ENCODE data around the gene ATOH8. TPM values are rescaled to one million over a fixed set of nuclear protein-coding genes. Genes with fewer than 3 reads are reported as not detected.

Gene ATOH8
- total RNA-seq, 1 experiment from 2014 or later = 0.20 TPM

DNA sequence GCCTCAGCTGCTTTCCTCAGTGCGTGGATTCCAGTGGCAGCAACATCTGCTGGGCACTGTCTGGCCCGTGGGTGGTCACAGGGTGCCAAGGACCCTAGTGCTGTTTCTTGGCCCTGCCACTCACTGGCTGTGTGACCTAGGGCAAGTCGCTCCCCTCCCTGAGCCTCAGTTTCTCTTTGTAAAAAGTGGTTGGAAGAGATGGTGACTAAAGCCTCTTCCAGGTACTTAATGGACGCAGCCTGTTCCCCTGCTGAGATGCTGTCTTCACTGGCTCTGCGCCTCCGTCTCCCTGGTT, 42.2 kb downstream of the ATOH8 start:
- Mint-ChIP-seq H3K4me3 (no peak overlapping the region), H3K27ac (0 out of 7 replicates have a peak overlapping the region, but pooled peaks of 1 of the 3 experiments have one; percentile 41), H3K27me3 (ENCODE audit: low read depth) (peaks cover 40% of the 10 kb centered on the region), H3K4me1 (peaks cover 4 to 9% of the 10 kb centered on the region in 2 experiments; a peak in 3 of 4 replicates), H3K36me3 (ENCODE audit: insufficient read depth in 1 of 3, low read depth in 3 of 3) (no peaks in the 10 kb centered on the region), H3K9me3 (no peaks in the 10 kb centered on the region)
- H3K56ac ChIP-seq (ENCODE audit: insufficient read length, low read depth, low read length) = no peak overlapping the region
- H2BK120ac ChIP-seq (ENCODE audit: low read depth, low read length, poor library complexity, severe bottlenecking) = no peak overlapping the region
- no peak overlapping the region for H3K23ac ChIP-seq (ENCODE audit: insufficient read length, low read depth, low read length)
- H2BK5ac ChIP-seq (ENCODE audit: insufficient read length, low read length) = no peak overlapping the region
- no peaks in the 10 kb centered on the region for H3K9me3 ChIP-seq (ENCODE audit: control insufficient read depth, low read depth, low read length)
- no peak overlapping the region for H2BK15ac ChIP-seq (ENCODE audit: low read depth, low read length)
- H3K23me2 ChIP-seq (ENCODE audit: insufficient read length, low read depth, low read length, poor library complexity, severe bottlenecking) = no peaks in the 10 kb centered on the region
- no peak overlapping the region for H2AFZ ChIP-seq (ENCODE audit: low read length)
- no peak overlapping the region for H3K27ac ChIP-seq (ENCODE audit: insufficient read length, low read depth, low read length)
- no peaks in the 10 kb centered on the region for H3K79me2 ChIP-seq (ENCODE audit: insufficient read depth, low read length)
- no peak overlapping the region for H3T11ph ChIP-seq (ENCODE audit: low read length)
- no peaks in the 10 kb centered on the region for H3K4me1 ChIP-seq (ENCODE audit: insufficient read depth, low read length)
- H3K27me3 ChIP-seq (ENCODE audit: insufficient read depth, low read length) = no peaks in the 10 kb centered on the region; the same call in 1 of the 2 replicates
- H3K4me2 ChIP-seq (ENCODE audit: insufficient read depth, insufficient read length, low read length) = no peak overlapping the region
- H4K91ac ChIP-seq (ENCODE audit: insufficient read length, low read depth, low read length) = no peak overlapping the region
- no peak for DNase-seq
- H3K4ac ChIP-seq (ENCODE audit: low read depth, low read length) = no peak overlapping the region
- H4K20me1 ChIP-seq (ENCODE audit: control insufficient read depth, insufficient read depth, insufficient read length) = no peaks in the 10 kb centered on the region
- no peak overlapping the region for H2BK20ac ChIP-seq (ENCODE audit: low read depth, low read length, poor library complexity, severe bottlenecking)
- H2AK5ac ChIP-seq (ENCODE audit: insufficient read length, low read length) = no peak overlapping the region
- TF ChIP-seq, protein P1, sequence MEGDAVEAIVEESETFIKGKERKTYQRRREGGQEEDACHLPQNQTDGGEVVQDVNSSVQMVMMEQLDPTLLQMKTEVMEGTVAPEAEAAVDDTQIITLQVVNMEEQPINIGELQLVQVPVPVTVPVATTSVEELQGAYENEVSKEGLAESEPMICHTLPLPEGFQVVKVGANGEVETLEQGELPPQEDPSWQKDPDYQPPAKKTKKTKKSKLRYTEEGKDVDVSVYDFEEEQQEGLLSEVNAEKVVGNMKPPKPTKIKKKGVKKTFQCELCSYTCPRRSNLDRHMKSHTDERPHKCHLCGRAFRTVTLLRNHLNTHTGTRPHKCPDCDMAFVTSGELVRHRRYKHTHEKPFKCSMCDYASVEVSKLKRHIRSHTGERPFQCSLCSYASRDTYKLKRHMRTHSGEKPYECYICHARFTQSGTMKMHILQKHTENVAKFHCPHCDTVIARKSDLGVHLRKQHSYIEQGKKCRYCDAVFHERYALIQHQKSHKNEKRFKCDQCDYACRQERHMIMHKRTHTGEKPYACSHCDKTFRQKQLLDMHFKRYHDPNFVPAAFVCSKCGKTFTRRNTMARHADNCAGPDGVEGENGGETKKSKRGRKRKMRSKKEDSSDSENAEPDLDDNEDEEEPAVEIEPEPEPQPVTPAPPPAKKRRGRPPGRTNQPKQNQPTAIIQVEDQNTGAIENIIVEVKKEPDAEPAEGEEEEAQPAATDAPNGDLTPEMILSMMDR (conservative IDR thresholded peaks at IDR 0.05) = no peak
- H3K9ac ChIP-seq (ENCODE audit: extremely low read depth, insufficient read length, low read length) = no peak overlapping the region
- H4K8ac ChIP-seq (replicated peaks; ENCODE audit: insufficient read length, low read depth, low read length) = no peak overlapping the region
- H4K5ac ChIP-seq (ENCODE audit: insufficient read length, low read depth, low read length) = no peak overlapping the region
- no peaks in the 10 kb centered on the region for H3K79me1 ChIP-seq (ENCODE audit: insufficient read depth, low read depth, low read length, poor library complexity, severe bottlenecking)
- no CpG with 5 or more reads among the region's 6 CpGs for WGBS (ENCODE audit: extremely low coverage, insufficient read length, low lambda C conversion rate)
- no peak overlapping the region for H3K18ac ChIP-seq (ENCODE audit: insufficient read length, low read depth, low read length)
- H3K14ac ChIP-seq (ENCODE audit: insufficient read depth, low read length) = no peak overlapping the region
- H2BK12ac ChIP-seq (ENCODE audit: insufficient read length, low read depth, low read length) = no peak overlapping the region
